ENCODE data around the gene B3GALNT2. TPM values are rescaled to one million over a fixed set of nuclear protein-coding genes. Genes with fewer than 3 reads are reported as not detected.
"Not testable (repeated sequence)": the region's sequence is repeated elsewhere in the genome, so short reads cannot be mapped to it uniquely, and the experiment has no call there.

B3GALNT2 gene
- total RNA-seq (10 to 100 TPM; 31.6 to 51.6 (median 41.7) TPM), polyA plus RNA-seq (10 to 100 TPM in 1 of 2 donors, 1 to 10 TPM in 1; 8.6 to 15.5 TPM)

DNA sequence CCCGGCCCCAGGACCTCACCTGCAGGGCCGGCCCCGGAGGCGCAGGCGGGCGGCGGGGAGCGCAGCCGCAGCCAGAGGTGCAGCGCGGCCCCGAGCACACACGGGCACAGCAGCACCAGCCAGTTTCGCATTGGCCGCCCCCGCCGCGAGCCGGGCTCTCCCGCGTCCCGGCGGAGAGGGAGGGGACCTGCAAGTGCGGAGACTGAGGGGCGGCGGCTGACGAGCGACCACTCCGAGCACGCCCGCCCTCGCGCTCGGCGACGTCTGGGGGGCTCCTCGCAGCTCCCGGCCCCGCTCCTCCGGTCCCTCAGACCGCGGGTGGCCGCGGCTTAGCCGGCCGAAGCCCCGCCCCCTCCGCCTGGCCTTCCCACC lies at the start of gene B3GALNT2:
Gene B3GALNT2, minus strand, starts transcription at position 331 of the 372 bp plus-strand sequence. Its CDS starts 200 bp downstream, at position 131.
- H3K36me3 ChIP-seq: no peaks in the 10 kb centered on the region
- WGBS, 2 donors: 1% methylated on average over 21 to 48 of the region's 48 CpGs
- no peaks in the 10 kb centered on the region for H3K27me3 ChIP-seq
- peak within 1 kb of the TSS; percentile 62 to 85 (median 72) for H3K4me3 ChIP-seq
- H3K4me1 ChIP-seq: peaks cover 7 to 15% (median 9%) of the 10 kb centered on the region in 3 donors
- ATAC-seq: peak; percentile 37 to 57 (median 42)
- DNase-seq: no peak
- FAIRE-seq: no peak
- H3K27ac ChIP-seq: peak within 1 kb of the TSS; percentile 98 to 100 (median 98)
- no peak for TF ChIP-seq CTCF (IDR thresholded peaks at IDR 0.05)
- intact Hi-C loops (cut with DNase I): no loop called here
- H3K9me3 ChIP-seq: no peaks in the 10 kb centered on the region

DNA sequence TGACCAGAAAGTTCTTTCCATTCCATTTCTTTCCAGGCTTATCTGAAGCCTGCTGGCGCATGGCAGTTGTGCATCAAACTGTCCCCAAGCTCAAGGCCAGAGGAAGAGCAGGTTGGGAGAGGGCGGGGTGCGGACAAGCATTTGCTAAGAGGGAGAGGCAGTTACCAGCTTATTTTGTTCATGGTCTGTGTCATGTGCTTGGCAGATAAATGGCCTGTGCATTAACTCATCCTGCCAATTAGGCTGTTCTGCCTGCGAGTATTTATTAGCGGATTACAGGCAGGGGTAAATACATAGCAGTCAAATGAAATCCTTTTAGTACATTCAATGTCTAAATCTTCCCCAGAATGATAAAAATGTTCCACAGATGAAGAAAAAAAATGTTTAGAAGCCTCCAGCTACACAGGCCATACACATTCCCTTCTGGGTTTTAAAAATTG lies 48.9 kb upstream of the B3GALNT2 start:
- no peak for FAIRE-seq

DNA sequence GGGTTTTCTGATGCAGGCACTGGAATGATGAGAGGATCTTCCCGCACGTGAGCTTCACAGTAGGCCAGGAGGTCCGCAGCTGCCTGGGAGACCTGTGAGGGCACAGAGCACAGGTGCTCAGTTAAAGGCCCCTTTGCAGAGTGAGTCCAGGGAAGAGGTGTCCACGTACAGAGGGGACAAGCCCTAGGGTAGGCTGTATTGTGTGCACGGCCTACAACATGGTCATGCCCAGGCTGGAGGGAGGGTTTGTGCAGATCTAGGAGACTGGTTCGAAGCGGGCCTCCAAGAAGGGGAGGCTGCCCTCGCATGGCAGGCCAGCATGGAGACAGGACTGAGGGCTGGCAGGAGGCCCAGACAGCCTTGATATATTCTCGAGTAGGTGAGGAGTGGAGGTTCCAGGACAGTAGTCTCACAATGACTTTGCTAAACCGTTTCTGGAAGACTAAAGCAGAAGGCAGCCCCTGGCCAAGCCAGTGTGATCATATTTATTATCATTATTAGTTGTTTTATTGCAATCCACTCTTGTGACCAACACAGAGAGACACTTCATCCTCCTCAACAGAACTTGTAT lies 48.0 kb upstream of the B3GALNT2 start:
- WGBS, 2 donors: 75 to 82% methylated on average over 10 of the region's 10 CpGs
- ATAC-seq (no peak), DNase-seq (no peak), FAIRE-seq (no peak)
- Histone ChIP-seq H3K27ac (no peak overlapping the region), H3K4me1 (no peaks in the 10 kb centered on the region), H3K4me3 (no peak overlapping the region), H3K27me3 (no peaks in the 10 kb centered on the region), H3K36me3 (no peaks in the 10 kb centered on the region), H3K9me3 (no peaks in the 10 kb centered on the region)
- no peak for TF ChIP-seq CTCF (IDR thresholded peaks at IDR 0.05)
- intact Hi-C loops (cut with DNase I): no loop called here

More for the DNA sequence above, 48.9 kb upstream of the B3GALNT2 start:
- H3K9me3 ChIP-seq: no peaks in the 10 kb centered on the region
- no peak overlapping the region for H3K4me3 ChIP-seq
- H3K4me1 ChIP-seq: no peaks in the 10 kb centered on the region
- H3K27me3 ChIP-seq: no peaks in the 10 kb centered on the region
- ATAC-seq: no peak
- 90 to 91% methylated on average over 5 of the region's 5 CpGs for WGBS, 2 donors
- no peak for TF ChIP-seq CTCF (IDR thresholded peaks at IDR 0.05)
- H3K36me3 ChIP-seq: no peaks in the 10 kb centered on the region
- intact Hi-C loops (cut with DNase I): no loop called here
- DNase-seq: no peak
- H3K27ac ChIP-seq: no peak overlapping the region

- Histone ChIP-seq H3K9me3 (no peaks in the 10 kb centered on the region), H3K27ac (no peak overlapping the region), H3K27me3 (no peaks in the 10 kb centered on the region), H3K36me3 (no peaks in the 10 kb centered on the region), H3K4me3 (no peak overlapping the region), H3K4me1 (no peaks in the 10 kb centered on the region)
- DNase-seq: no peak
- intact Hi-C loops (cut with DNase I): no loop called here
- no peak for ATAC-seq
- 74 to 79% methylated on average over 13 of the region's 13 CpGs for whole genome bisulfite sequencing, 2 donors
- no peak for TF ChIP-seq CTCF (IDR thresholded peaks at IDR 0.05)
- no peak for FAIRE-seq
Observed at GRCh38 chr1:235549351-235550139, 45.3 kb upstream of the B3GALNT2 start.

DNA sequence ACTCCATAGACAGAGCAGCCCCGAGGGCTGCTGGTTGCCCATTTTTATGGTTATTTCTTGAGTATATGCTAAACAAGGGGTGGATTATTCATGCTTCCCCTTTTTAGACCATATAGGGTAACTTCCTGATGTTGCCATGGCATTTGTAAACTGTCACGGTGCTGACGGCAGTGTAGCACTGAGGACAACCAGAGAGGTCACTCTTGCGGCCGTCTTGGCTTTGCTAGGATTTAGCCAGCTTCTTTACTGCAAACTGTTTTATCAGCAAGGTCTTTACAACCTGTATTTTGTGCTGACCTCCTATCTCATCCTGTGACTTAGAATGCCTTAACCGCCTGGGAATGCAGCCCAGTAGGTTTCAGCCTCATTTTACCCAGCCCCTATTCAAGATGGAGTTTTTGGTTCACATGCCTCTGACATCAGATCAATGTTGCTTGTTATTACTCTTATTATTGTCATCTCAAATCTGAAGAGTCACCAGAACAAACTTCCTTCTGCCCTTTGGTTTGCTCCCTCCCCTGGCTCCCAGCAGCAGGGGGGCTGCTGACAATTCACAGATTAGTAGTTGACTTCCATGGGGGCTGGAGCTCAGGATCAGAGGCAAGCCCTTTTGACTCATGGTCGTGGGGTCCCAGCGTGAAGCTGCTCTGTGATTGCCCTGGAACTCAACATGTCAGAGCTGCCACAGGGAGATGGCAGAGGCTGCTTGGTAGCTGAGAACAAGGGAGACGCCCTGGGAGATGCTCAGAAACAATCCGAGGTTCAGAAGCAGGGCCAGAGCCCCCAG lies 42.3 kb upstream of the B3GALNT2 start:
- H3K9me3 ChIP-seq; intact Hi-C loops (cut with DNase I); H3K27me3 ChIP-seq; H3K36me3 ChIP-seq; ATAC-seq; H3K27ac ChIP-seq; H3K4me3 ChIP-seq; H3K4me1 ChIP-seq; FAIRE-seq; DNase-seq: not testable (repeated sequence)
- 38 to 44% methylated on average over 10 of the region's 10 CpGs for WGBS, 2 donors

Data from pancreas (tissue), 10 donors.